ENCODE measurements around the gene NOS1. TPM values are rescaled to one million over a fixed set of nuclear protein-coding genes. Genes with fewer than 3 reads are reported as not detected.
A peak's percentile ranks its signal among the peaks of the same experiment; 100 is the strongest.
"Not testable (repeated sequence)": the region's sequence is repeated elsewhere in the genome, so short reads cannot be mapped to it uniquely, and the experiment has no call there.

Gene NOS1
- total RNA-seq, 2 donors from 2014 or later = not detected

DNA sequence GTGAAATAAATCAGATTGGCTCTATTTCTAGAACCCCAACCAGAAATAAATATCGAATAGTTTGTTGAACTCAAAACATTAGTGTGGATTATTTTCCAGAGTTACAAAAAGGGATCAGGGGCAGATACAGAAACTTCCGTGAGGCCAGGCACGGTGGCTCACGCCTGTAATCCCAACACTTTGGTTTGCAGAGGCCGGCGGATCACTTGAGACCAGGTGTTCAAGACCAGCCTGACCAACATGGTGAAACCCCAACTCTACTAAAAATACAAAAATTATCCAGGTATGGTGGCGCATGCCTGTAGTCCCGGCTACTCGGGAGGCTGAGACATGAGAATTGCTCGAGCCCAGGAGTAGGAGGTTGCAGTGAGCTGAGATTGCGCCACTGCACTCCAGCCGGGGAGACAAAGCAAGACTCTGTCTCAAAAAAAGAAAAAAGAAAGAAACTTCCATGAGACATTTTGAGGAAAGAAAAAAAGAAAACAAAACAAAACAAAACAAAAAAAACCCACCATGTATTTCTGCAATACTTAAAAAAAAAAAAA is 173.2 kb downstream of the NOS1 start:
- Mint-ChIP-seq H3K9me3 (no peaks in the 10 kb centered on the region), H3K27ac (no peak overlapping the region), H3K4me1 (ENCODE audit: low read depth) (peaks cover 29% of the 10 kb centered on the region), H3K4me3 (peak overlapping the region; percentile 91), H3K36me3 (ENCODE audit: insufficient read depth in 2 of 2) (peaks cover 3 to 19% of the 10 kb centered on the region in 2 donors), H3K27me3 (ENCODE audit: low read depth) (no peaks in the 10 kb centered on the region)
- ATAC-seq (replicated peaks in 1 of 2) (no peak), DNase-seq (no peak)

GRCh38 chr12:117187421-117187820 is 174.0 kb downstream of the NOS1 start:
- no peak overlapping the region for H3K4me3 Mint-ChIP-seq
- no peaks in the 10 kb centered on the region for H3K27me3 Mint-ChIP-seq (ENCODE audit: low read depth)
- peaks cover 3 to 19% of the 10 kb centered on the region in 2 donors for H3K36me3 Mint-ChIP-seq (ENCODE audit: insufficient read depth in 2 of 2)
- ATAC-seq (replicated peaks in 1 of 2) (no peak), DNase-seq (no peak)
- H3K4me1 Mint-ChIP-seq (ENCODE audit: low read depth) = peaks cover 29% of the 10 kb centered on the region
- H3K9me3 Mint-ChIP-seq = no peaks in the 10 kb centered on the region
- H3K27ac Mint-ChIP-seq = no peak overlapping the region

DNA sequence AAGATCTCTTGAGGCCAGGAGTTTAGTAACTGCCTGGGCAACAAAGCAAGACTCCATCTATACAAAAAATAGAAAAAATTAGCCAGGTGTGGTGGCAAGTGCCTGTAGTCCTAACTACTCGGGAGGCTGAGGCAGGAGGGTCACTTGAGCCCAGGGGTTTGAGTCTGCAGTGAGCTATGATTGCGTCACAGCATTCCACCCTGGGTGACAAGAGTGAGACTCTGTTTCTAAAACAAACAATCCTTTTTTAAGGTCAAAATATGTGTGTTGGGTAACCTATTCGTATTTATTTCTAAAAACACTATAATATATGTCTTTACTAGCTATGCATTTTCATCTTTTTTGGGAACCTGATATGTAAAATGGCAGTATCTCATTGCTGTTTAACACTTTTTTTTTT is 178.6 kb downstream of the NOS1 start:
- peaks cover 7 to 38% of the 10 kb centered on the region in 2 donors for H3K36me3 Mint-ChIP-seq (ENCODE audit: insufficient read depth in 2 of 2)
- no peak for ATAC-seq (replicated peaks in 1 of 2)
- H3K4me3 Mint-ChIP-seq = no peak overlapping the region
- DNase-seq = no peak
- H3K9me3 Mint-ChIP-seq = peaks cover 0 to 6% of the 10 kb centered on the region in 2 donors
- no peak overlapping the region for H3K27ac Mint-ChIP-seq
- H3K4me1 Mint-ChIP-seq (ENCODE audit: low read depth) = peaks cover 6% of the 10 kb centered on the region
- no peaks in the 10 kb centered on the region for H3K27me3 Mint-ChIP-seq (ENCODE audit: low read depth)

- H3K27me3 Mint-ChIP-seq (ENCODE audit: low read depth); H3K9me3 Mint-ChIP-seq; H3K27ac Mint-ChIP-seq; H3K4me1 Mint-ChIP-seq (ENCODE audit: low read depth); ATAC-seq (replicated peaks in 1 of 2); H3K4me3 Mint-ChIP-seq; DNase-seq: not testable (repeated sequence)
- peaks cover 10 to 40% of the 10 kb centered on the region in 2 donors for H3K36me3 Mint-ChIP-seq (ENCODE audit: insufficient read depth in 2 of 2)
These were observed 180.0 kb downstream of the NOS1 start for GRCh38 chr12:117181468-117181843.

GRCh38 chr12:117180758-117181467 is 180.5 kb downstream of the NOS1 start:
- peak overlapping the region; percentile 21 for H3K27ac Mint-ChIP-seq

GRCh38 chr12:117178745-117179144 is 182.7 kb downstream of the NOS1 start:
- peaks cover 0 to 6% of the 10 kb centered on the region in 2 donors for H3K9me3 Mint-ChIP-seq
- DNase-seq = no peak
- ATAC-seq (replicated peaks in 1 of 2) = no peak
- H3K36me3 Mint-ChIP-seq (ENCODE audit: insufficient read depth in 2 of 2) = peaks cover 15 to 31% of the 10 kb centered on the region in 2 donors
- H3K27me3 Mint-ChIP-seq (ENCODE audit: low read depth) = no peaks in the 10 kb centered on the region
- H3K4me1 Mint-ChIP-seq (ENCODE audit: low read depth) = no peaks in the 10 kb centered on the region
- no peak overlapping the region for H3K27ac Mint-ChIP-seq
- H3K4me3 Mint-ChIP-seq = no peak overlapping the region

More at GRCh38 chr12:117180758-117181467, 180.5 kb downstream of the NOS1 start:
- ATAC-seq (replicated peaks in 1 of 2) (no peak), DNase-seq (no peak)
- Mint-ChIP-seq H3K27me3 (ENCODE audit: low read depth) (no peaks in the 10 kb centered on the region), H3K4me3 (no peak overlapping the region), H3K36me3 (ENCODE audit: insufficient read depth in 2 of 2) (peaks cover 14 to 42% of the 10 kb centered on the region in 2 donors), H3K4me1 (ENCODE audit: low read depth) (no peaks in the 10 kb centered on the region), H3K9me3 (peaks cover 0 to 6% of the 10 kb centered on the region in 2 donors)

GRCh38 chr12:117178301-117178700 is 183.1 kb downstream of the NOS1 start:
- H3K36me3 Mint-ChIP-seq (ENCODE audit: insufficient read depth in 2 of 2) = peaks cover 13 to 31% of the 10 kb centered on the region in 2 donors
- ATAC-seq (replicated peaks in 1 of 2) = no peak
- H3K4me1 Mint-ChIP-seq (ENCODE audit: low read depth) = no peaks in the 10 kb centered on the region
- H3K4me3 Mint-ChIP-seq = no peak overlapping the region
- H3K27ac Mint-ChIP-seq = no peak overlapping the region
- no peak for DNase-seq
- no peaks in the 10 kb centered on the region for H3K27me3 Mint-ChIP-seq (ENCODE audit: low read depth)
- H3K9me3 Mint-ChIP-seq = peaks cover 0 to 6% of the 10 kb centered on the region in 2 donors

- Mint-ChIP-seq H3K36me3 (ENCODE audit: insufficient read depth in 2 of 2) (peaks cover 9 to 27% of the 10 kb centered on the region in 2 donors), H3K4me3 (no peak overlapping the region), H3K4me1 (ENCODE audit: low read depth) (no peaks in the 10 kb centered on the region), H3K27ac (peak overlapping the region; percentile 68), H3K27me3 (ENCODE audit: low read depth) (no peaks in the 10 kb centered on the region), H3K9me3 (no peaks in the 10 kb centered on the region)
- DNase-seq (no peak), ATAC-seq (replicated peaks in 1 of 2) (no peak)
These were observed 189.3 kb downstream of the NOS1 start for GRCh38 chr12:117172168-117172567.

DNA sequence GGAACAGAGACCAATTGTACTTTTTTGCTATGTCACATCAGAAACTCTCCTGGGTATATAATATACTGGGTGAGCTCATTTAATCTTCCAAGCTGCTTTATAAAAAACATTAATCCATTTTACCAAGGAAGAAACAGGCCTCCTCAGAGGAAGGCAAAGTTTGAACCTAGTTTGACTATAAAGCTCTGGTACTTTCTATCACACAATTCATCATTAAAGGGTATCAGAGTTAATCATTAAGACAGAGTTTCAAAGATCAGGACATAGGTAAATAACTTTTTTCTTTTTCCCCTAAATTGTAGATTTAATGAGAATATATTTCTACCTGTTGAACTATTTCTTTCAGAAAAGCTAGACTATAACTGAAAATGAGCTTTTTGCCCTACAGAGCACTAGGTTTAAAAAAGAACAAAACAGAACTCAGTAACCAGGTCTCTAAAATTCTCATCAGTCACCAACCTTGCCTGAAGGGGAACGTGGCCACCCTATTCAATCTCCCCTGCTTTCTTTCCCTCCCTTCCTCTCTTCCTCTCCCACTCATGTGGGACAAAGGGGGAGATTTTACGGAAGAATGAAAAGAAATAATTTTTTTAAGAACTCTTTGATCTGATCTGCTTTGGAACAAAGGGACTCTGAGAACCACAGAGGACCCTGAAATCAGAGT is 189.8 kb downstream of the NOS1 start:
- Mint-ChIP-seq H3K27me3 (ENCODE audit: low read depth) (no peaks in the 10 kb centered on the region), H3K4me1 (ENCODE audit: low read depth) (no peaks in the 10 kb centered on the region), H3K4me3 (no peak overlapping the region), H3K9me3 (no peaks in the 10 kb centered on the region), H3K27ac (peak overlapping the region; percentile 68), H3K36me3 (ENCODE audit: insufficient read depth in 2 of 2) (peaks cover 10 to 28% of the 10 kb centered on the region in 2 donors)
- ATAC-seq (replicated peaks in 1 of 2) = no peak
- no peak for DNase-seq

- ATAC-seq (replicated peaks in 1 of 2) = no peak
- Mint-ChIP-seq H3K36me3 (ENCODE audit: insufficient read depth in 2 of 2) (peaks cover 9 to 34% of the 10 kb centered on the region in 2 donors), H3K27ac (no peak overlapping the region), H3K4me1 (ENCODE audit: low read depth) (no peaks in the 10 kb centered on the region), H3K27me3 (ENCODE audit: low read depth) (no peaks in the 10 kb centered on the region), H3K4me3 (no peak overlapping the region), H3K9me3 (no peaks in the 10 kb centered on the region)
- DNase-seq = no peak
These were observed 191.9 kb downstream of the NOS1 start for GRCh38 chr12:117169548-117169947.

DNA sequence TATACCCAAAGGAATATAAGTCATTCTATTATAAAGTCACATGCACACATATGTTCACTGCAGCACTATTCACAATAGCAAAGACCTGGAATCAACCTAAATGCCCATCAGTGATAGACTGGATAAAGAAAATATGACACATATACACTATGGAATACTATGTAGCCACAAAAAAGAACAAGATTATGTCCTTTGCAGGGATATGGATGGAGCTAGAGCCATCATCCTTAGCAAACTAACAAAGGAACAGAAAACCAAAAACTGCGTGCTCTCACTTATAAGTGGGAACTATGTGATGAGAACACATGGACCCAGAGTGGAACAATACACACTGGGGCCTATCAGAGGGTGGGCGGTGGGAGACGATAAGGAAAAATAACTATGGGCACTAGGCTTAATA is 192.4 kb downstream of the NOS1 start:
- Mint-ChIP-seq H3K27me3 (ENCODE audit: low read depth) (no peaks in the 10 kb centered on the region), H3K4me1 (ENCODE audit: low read depth) (no peaks in the 10 kb centered on the region), H3K4me3 (no peak overlapping the region), H3K36me3 (ENCODE audit: insufficient read depth in 2 of 2) (peaks cover 7 to 35% of the 10 kb centered on the region in 2 donors), H3K27ac (no peak overlapping the region), H3K9me3 (no peaks in the 10 kb centered on the region)
- DNase-seq = no peak
- ATAC-seq (replicated peaks in 1 of 2) = no peak

- ATAC-seq (replicated peaks in 1 of 2) (no peak), DNase-seq (no peak)
- Mint-ChIP-seq H3K9me3 (no peaks in the 10 kb centered on the region), H3K36me3 (ENCODE audit: insufficient read depth in 2 of 2) (peaks cover 6 to 37% of the 10 kb centered on the region in 2 donors), H3K4me3 (no peak overlapping the region), H3K4me1 (ENCODE audit: low read depth) (no peaks in the 10 kb centered on the region), H3K27ac (no peak overlapping the region), H3K27me3 (ENCODE audit: low read depth) (no peaks in the 10 kb centered on the region)
These were observed 193.7 kb downstream of the NOS1 start for GRCh38 chr12:117167769-117168168.

- ATAC-seq (replicated peaks in 1 of 2) = no peak
- no peaks in the 10 kb centered on the region for H3K27me3 Mint-ChIP-seq (ENCODE audit: low read depth)
- peaks cover 10 to 40% of the 10 kb centered on the region in 2 donors for H3K36me3 Mint-ChIP-seq (ENCODE audit: insufficient read depth in 2 of 2)
- no peak overlapping the region for H3K4me3 Mint-ChIP-seq
- no peak for DNase-seq
- H3K27ac Mint-ChIP-seq = peak overlapping the region; percentile 23
- H3K4me1 Mint-ChIP-seq (ENCODE audit: low read depth) = no peaks in the 10 kb centered on the region
- H3K9me3 Mint-ChIP-seq = no peaks in the 10 kb centered on the region
These were observed 195.3 kb downstream of the NOS1 start for GRCh38 chr12:117166107-117166506.

Data from activated T-cell treated with anti-CD3 and anti-CD28 coated beads, Interleukin-2, amount 50 U/mL, for 72 hours (primary cell).